Adrenal gland (tissue), 5 donors: Measurements from ENCODE around the gene PLD5.

Experiments used
- CTCF ChIP-seq, 6 experiments: fragments of 450-650 bp in 4 of 6; fragments of 200-600 bp in 2 of 6; sonication (generic) in 1 of 6; IDR thresholded peaks; 1 replicate in 5 of 6; 2 replicates in 1 of 6; pipeline versions ENCODE4 v1.5.1 to v1.8.0; 2016 to 2021; ENCODE audit warnings: antibody characterized with exemption in 6 of 6, mild to moderate bottlenecking in 2 of 6, moderate library complexity in 1 of 6
- POLR2A ChIP-seq, 2 donors: fragments of 450-650 bp; IDR thresholded peaks; one replicate each; pipeline ENCODE4 v1.6.1; 2017; ENCODE audit warnings: antibody characterized with exemption in 2 of 2, mild to moderate bottlenecking in 2 of 2, moderate library complexity in 1 of 2
- donor health status: DM: no; HTN: no; CAD: no.

DNA sequence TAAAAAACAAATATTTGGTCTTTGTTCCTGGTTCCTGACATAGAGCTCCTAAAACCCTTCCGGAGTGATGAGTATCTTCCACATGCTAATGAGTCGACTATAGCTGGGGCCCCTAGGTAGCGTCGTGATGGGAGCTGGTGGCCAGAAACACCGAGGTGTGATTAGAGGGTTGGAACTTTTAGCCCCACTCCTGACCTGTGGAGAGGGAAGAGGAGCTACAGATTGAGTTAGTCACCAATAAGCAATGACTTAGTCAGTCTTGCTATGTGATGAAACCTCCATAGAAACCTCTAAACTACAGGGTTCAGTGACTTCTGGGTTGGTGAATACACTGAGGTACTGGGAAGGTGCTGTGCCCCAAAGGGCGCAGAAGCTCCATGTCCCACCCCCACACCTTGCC lies 30.1 kb upstream of the PLD5 start:
- TF ChIP-seq CTCF (IDR thresholded peaks at IDR 0.05) (no peak), POLR2A (IDR thresholded peaks at IDR 0.05) (no peak)
